OCI-M1 (cell line): ENCODE measurements around the gene FAM20A.

Experiments used
- DNase-seq: peaks from one replicate; lab custom pipeline; 2025; lab: John Stamatoyannopoulos, UW

FAM20A gene

GRCh38 chr17:68600931-68601564 is at the start of gene FAM20A:
FAM20A (minus strand) TSS chr17:68601367; CDS start chr17:68600666, 701 bp downstream.
- DNase-seq, result no peak

GRCh38 chr17:68649324-68649723 is 48.2 kb upstream of the FAM20A start:
- no peak for DNase-seq

- DNase-seq, result no peak
These were observed 45.7 kb upstream of the FAM20A start for GRCh38 chr17:68646626-68647526.

GRCh38 chr17:68642118-68642412 is 40.9 kb upstream of the FAM20A start:
- no peak for DNase-seq

GRCh38 chr17:68641276-68642117 is 40.3 kb upstream of the FAM20A start:
- DNase-seq, result no peak

- DNase-seq, result no peak
These were observed 39.2 kb upstream of the FAM20A start for GRCh38 chr17:68640242-68640989.

- no peak for DNase-seq
These were observed 33.2 kb upstream of the FAM20A start for GRCh38 chr17:68634345-68634876.

- DNase-seq, result no peak
These were observed 27.4 kb upstream of the FAM20A start for GRCh38 chr17:68628576-68628957.

GRCh38 chr17:68627956-68628575 is 26.9 kb upstream of the FAM20A start:
- DNase-seq, result peak; percentile 27

GRCh38 chr17:68624381-68624780 is 23.2 kb upstream of the FAM20A start:
- DNase-seq, result no peak

- DNase-seq, result no peak
These were observed 22.6 kb upstream of the FAM20A start for GRCh38 chr17:68623811-68624210.

GRCh38 chr17:68622423-68622822 is 21.3 kb upstream of the FAM20A start:
- DNase-seq, result no peak

- no peak for DNase-seq
These were observed 19.9 kb upstream of the FAM20A start for GRCh38 chr17:68621065-68621464.

- no peak for DNase-seq
These were observed 15.2 kb upstream of the FAM20A start for GRCh38 chr17:68616334-68616733.

- no peak for DNase-seq
These were observed 13.6 kb upstream of the FAM20A start for GRCh38 chr17:68614718-68615117.

- DNase-seq, result peak; percentile 84
These were observed 12.7 kb upstream of the FAM20A start for GRCh38 chr17:68613739-68614298.

- DNase-seq, result no peak
These were observed 11.7 kb upstream of the FAM20A start for GRCh38 chr17:68612923-68613292.

- no peak for DNase-seq
These were observed 11.2 kb upstream of the FAM20A start for GRCh38 chr17:68612209-68612922.

GRCh38 chr17:68611353-68612208 is 10.4 kb upstream of the FAM20A start:
- no peak for DNase-seq
